ENCODE data around the gene CDH4.

The CDH4 gene

DNA sequence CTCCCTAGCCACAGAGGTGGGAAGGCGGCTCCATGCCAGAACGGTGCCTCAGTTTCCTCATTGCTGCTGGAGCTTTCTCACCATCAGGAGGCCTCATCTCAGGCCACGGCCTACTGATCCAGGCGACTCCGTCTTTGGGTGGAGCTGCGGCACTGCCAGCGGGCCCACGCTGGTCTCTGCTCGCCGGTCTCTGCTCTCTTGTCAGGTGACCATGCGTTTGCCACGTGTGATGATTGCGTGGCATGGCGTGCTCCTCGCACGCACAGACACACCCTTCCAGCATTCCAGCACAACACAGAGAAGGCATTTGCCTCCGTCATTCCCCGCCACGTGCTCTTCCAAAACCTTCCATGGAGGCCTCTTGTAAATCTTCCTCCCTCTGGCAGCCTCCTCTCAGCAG, 271.1 kb downstream of the CDH4 start:
- FAIRE-seq (no peak), DNase-seq (ENCODE audit: insufficient read length, low spot score) (no peak)

DNA sequence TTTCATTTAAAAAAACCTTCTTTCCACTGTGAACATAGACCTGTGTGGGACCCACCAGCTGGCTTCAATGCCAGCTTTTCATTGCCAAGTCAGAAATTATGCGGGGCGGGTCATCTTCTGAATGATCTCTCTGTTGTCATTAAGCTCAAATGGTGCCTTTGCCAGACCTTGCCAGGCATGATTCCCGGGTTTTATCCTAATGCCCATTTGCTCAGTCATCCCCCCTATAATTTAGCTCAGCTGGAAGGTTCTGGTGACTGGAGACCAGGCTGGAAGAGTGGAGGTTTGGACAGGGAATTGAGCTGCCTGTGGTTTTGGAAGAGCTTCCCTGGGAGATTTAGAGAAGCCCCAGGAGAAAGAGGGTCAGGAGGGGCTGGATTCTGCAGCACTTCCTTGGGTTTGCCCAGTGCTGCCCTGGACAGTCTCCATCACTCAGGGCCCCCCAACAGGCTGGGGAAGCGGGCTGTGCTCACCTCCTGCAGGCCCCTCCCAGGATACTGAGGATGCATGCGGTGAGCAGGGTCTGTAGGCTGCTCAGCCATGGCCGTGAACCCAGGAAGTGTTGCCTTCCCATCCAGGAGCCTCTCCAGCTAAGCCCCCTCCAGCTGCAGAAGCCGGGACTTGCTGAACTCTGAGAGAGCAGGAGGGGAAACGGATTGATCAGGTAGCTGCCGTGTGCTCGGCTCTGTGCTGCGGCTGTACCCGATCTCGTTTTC, 273.0 kb downstream of the CDH4 start:
- FAIRE-seq: no peak

DNA sequence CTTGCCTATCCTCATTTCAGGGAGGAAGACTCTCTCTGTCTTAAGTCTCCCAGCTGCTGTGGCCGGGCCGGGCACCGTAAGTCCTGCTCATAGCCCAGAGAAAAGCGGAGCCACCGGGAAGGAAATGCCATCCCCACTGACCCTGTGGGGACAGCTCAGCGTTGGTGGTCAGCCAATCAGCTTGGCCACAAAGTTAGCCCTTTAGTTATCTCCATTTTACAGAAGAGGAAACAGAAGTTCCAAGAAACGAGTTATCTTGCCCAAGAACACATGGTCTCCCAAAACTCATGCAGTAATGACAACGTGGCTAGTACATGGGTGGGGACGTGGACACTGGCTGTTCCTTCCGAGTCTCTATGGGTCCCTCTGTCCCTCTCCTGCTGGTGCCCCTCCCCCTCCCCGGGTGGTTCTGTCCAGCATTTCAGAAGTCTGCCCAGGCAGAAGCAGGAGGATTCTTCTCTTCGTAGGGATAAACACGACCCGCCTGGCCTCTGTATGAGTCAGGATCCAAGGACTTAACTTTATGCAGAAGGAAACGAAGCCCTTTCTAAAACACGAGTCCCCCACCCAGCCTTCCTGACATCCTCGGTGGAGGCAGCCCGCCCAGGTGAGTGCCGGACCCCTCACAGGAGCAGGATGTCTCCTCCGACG, 273.8 kb downstream of the CDH4 start:
- FAIRE-seq (no peak), DNase-seq (ENCODE audit: insufficient read length, low spot score) (no peak)

More for the DNA sequence above, 273.0 kb downstream of the CDH4 start:
- no peak for DNase-seq (ENCODE audit: insufficient read length, low spot score)

DNA sequence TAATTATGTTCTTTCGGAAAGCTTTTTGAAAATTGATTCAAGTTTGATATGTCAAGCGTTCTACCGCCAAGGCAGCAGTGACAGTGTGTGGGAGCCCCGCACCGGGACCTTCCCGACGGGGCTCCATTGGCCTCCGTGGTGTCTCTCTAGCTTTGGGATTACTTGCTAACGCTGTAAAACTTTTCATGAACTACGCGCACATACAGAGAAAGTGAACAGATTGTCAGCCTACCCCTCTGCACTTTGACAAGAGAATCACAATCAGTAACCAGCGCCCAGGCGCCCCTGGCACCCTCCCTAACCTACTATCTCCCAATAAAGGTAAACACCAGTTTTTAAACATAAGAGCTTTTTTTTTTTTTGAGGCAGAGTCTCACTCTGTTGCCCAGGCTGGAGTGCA, 274.8 kb downstream of the CDH4 start:
- no peak for FAIRE-seq
- no peak for DNase-seq (ENCODE audit: insufficient read length, low spot score)

DNA sequence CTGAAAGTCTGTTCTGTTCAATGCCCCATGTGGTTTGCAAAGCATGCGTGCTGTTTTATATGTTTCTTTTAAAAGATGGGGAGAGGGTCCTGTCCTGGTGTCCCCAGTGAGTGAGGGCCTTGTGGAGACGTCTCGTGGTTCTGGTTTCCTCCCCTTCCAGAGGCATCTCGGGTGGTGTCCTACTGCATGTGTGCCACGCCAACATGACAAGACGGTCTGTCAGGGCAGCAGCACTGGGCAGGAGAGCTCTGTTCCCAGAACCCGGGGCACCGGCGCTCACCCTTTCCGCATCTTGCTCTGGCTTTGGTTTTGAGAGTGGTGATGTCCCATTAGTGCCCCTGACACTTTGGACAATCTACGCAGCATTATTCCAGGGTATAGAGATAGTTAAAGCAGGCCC, 275.6 kb downstream of the CDH4 start:
- FAIRE-seq (no peak), DNase-seq (ENCODE audit: insufficient read length, low spot score) (no peak)

DNA sequence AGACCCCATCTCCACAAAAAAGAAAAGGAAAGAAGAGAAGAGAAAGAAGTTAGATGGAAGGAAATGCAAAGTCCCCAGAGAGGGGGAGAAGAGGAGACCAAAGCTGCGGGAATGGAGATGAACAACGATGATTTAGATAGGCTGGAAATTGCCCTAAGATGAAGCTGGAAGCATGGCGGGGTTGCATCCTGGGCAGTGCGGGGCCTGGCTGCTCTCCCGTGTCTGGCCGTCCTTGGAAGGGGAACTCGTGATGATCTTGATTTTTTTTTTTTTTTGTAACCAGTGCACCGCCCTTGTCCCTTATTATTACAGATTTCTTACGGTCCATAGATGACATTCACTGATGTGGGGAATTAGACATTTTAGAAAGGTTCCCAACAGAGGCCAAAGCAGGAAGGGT, 276.5 kb downstream of the CDH4 start:
- FAIRE-seq (no peak), DNase-seq (ENCODE audit: insufficient read length, low spot score) (no peak)

DNA sequence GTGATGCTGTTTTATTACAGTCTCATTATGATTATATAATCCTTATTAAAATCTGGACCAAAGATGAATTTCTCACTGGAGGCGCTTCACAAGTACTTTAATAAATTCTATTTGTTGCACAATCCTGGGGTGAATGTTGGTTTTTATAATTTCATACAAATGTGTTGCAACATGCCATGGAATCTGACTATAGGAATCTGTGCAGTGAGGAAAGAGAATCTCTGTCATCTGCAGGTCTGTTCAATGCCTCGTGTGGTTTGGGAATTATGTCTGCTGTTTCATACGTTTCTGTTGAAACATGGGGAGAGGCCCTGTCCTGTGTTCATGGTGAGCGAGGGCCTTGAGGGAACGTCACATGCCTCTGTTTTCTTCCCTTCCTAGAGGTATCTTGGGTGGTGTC, 277.3 kb downstream of the CDH4 start:
- FAIRE-seq (no peak), DNase-seq (ENCODE audit: insufficient read length, low spot score) (no peak)

DNA sequence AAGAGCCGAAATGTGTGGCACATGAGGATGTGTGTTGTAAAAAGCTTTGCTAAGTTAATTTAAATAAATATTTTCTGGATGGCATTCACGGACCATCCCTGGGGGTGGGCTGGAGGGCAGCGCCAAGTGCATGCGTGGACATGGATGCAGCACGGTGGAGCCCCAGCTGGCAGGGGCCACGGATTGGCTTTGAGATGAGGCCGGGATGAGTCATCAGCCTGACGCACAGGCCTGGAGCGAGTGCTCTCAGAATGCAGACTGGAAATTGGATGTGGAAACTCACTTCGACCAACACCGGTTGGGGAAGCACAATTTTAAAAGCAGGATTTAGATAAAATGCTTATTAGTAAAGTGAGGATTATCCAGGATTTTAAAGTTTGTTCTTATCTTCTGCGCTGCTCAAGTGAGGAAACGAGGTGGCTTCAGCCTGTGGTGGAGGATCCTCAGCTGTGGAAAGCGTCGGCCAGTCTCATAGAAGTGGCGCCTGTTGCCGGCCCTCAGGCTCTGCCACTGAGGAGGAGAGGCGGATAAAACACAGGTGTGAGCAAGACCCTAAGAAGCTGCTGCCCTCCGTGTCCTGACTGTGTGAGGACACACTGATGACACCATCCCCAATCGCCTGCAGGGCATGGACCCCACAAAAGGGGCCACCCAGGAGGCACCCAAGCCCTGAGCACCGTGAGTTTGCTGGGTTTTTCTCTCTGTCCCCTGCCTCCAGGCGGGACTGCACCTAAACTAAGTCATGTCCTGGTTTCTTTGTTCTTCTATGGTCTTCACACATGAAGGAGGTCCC, 279.7 kb downstream of the CDH4 start:
- DNase-seq (ENCODE audit: insufficient read length, low spot score) (no peak), FAIRE-seq (no peak)

DNA sequence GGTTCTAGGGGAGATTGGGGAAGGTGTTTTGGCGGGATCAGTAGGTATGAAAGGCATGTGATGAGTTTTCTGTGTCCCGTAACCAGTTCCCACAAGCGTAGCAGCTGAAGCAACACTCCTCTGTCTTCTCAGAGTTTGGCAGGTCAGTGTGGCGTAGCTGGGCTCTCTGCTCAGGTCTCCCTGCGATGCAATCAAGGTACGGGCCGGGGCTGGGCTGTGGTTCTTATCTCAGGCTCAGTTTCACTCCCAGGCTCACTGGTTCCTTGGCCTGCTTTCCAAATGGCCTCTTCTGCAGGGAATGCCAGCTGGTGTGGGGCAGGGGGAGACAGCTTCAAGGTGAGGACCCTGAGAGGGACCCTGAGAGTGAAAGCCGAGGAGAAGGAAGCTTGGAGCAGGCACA, 280.7 kb downstream of the CDH4 start:
- FAIRE-seq (no peak), DNase-seq (ENCODE audit: insufficient read length, low spot score) (no peak)

DNA sequence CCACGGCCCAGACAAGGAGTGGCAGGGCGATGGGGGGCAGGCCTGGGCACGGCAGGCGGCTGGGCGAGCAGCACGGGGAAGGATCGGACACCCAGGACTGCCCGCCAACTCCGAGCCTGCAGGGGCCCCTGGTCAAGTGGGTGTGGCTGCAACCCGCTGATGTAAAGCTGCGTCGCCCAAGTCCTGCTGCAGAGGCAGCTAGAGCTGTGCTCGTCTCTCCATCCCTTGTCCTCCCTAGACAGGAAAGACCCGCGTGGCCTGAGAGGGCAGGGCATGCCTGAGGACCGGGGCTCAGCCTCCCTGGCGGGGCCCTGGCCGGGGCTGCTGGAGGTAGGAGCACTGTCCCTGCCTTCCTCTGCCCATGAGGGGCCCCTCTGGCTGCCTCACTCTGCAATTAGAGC, 281.2 kb downstream of the CDH4 start:
- DNase-seq (ENCODE audit: insufficient read length, low spot score) (no peak), FAIRE-seq (no peak)

DNA sequence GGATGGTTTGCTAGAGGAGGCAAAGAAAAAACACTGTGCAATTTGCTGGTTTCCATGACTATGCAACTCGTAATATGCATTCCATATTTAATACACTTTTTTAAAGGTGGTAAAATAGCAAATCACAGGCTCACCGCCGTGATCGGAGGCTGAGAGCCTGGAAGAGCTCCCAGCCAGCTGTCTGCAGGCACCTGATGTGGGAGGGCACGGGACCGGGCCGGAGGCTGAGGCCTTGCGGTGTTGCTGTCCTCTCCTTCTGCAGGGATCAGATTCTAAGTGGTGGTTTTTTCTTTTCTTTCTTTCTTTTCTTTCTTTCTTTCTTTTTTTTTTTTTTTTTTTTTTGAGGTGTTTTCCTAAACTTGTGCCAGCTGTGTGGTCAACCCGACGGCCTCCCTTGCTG, 282.3 kb downstream of the CDH4 start:
- FAIRE-seq (no peak), DNase-seq (ENCODE audit: insufficient read length, low spot score) (no peak)

DNA sequence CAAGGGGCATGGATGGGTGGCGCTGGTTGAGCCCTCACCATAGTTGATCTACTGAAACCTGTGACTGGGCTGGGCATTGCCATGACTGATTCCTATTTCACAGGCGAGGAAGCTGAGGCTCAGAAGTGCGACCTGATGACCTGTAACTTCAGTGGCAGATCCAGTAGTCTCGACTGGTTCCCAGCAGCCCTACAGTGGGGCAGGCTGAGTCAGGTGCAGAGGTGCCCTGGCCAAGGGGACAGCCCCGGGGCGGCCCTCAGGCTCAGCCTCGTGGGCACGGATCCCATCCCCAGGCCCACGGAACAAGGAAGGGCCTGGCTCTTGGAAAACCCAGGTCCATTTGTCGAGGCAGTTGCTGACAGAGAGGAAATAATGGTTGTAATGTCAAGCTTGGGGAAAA, 283.0 kb downstream of the CDH4 start:
- FAIRE-seq: no peak
- no peak for DNase-seq (ENCODE audit: insufficient read length, low spot score)

DNA sequence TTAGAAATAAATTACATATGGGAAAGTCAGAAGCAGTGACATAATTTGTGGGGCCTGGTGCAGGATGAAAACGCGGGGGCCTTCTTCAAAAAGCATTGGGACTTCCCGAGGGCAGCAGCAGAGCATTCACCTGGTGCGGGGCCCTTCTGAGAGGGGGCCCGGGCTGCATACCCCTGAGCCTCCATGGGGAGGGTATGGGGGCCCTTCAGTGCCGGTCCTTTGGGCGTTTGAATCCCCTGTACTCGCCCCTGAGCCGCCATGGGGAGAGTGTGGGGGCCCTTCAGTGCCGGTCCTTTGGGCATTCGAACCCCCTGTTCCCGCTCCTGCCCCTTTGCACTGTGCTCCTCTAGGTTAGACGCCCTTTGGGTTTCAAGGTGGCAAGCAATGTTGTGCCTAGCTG, 283.5 kb downstream of the CDH4 start:
- FAIRE-seq: no peak
- no peak for DNase-seq (ENCODE audit: insufficient read length, low spot score)

DNA sequence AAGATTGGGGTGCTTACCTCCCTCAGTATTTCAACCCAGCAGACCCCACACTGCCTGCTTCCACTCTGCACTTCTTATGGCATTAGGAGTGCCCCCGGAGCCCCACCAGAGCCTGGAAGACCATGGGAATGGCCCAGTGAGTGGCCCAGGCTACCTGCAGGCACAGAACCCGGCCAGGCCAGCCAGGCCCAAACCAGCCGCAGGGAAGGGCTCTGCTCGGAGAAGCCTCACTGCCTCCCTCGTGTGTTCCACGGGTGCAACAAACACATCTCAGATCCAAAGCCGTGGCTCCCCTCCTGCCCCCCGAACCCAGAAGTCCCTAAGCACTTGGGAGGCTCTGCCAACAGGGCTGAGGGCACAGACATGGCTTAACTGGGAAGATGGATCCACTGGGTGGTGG, 283.9 kb downstream of the CDH4 start:
- FAIRE-seq: no peak

DNA sequence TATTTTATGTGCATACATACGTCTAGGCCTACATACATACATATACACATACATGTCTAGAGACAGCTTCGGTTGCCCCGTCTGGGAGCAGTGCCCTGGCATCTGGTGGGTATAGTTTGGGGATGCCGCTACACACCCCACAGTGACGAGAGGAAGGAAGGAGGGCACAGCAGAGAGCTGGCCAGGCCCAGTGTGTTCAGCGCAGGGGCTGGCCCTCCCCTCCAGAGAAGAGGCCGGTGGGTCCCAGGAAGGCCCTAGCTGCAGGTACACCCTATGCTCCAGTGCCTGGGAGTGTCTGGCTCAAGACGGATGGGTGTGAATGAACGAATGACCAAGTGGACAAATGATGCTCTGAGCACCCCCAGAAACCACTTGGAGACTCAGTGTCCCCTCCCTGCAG, 284.6 kb downstream of the CDH4 start:
- FAIRE-seq (no peak), DNase-seq (ENCODE audit: insufficient read length, low spot score) (no peak)

More for the DNA sequence above, 283.9 kb downstream of the CDH4 start:
- DNase-seq (ENCODE audit: insufficient read length, low spot score): no peak

DNA sequence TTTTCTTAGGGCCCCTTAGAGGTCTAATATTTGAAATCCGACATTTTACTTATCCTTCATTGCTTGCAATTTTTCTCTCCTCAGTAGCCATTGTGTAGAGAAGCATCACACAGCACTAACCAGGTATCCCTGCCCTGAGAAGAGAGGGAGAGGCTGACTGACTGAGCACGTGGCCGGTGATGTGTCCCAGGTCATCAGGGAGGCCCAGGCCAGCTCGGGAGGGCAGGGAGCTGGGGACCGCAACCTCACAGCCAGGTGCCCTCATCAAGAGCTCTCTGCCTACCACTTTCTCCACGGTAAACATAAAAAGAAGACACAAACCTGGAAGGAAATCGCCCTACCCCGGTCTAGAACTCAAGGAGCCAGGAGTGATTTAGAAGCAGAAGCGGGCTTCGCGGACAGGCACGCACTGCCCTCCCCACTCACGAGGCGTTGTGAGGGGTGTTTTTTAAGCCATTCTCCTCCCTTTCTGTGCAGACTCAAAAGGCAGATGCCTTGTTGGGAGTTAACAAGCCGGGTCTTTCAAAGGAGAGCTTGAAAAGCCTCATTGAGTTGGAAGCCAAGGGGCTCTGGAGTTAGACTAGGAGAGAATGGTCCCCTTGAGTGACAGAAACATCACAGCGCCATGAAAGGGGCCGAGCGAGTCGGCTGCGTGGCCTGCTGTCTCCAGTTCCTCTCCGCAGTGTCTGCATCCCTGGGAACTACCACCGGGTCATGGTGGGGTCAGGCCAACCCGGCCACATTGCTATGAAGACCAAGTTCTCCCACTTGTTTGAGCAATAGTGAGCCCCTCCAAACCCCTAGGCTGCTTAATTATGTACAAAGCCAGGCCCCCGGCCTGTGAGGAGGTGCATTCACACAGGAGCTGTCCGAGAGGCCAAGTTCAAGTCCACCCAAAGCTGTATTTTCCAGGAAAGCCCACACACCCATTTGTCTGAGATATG, 285.4 kb downstream of the CDH4 start:
- DNase-seq (ENCODE audit: insufficient read length, low spot score) (no peak), FAIRE-seq (no peak)

DNA sequence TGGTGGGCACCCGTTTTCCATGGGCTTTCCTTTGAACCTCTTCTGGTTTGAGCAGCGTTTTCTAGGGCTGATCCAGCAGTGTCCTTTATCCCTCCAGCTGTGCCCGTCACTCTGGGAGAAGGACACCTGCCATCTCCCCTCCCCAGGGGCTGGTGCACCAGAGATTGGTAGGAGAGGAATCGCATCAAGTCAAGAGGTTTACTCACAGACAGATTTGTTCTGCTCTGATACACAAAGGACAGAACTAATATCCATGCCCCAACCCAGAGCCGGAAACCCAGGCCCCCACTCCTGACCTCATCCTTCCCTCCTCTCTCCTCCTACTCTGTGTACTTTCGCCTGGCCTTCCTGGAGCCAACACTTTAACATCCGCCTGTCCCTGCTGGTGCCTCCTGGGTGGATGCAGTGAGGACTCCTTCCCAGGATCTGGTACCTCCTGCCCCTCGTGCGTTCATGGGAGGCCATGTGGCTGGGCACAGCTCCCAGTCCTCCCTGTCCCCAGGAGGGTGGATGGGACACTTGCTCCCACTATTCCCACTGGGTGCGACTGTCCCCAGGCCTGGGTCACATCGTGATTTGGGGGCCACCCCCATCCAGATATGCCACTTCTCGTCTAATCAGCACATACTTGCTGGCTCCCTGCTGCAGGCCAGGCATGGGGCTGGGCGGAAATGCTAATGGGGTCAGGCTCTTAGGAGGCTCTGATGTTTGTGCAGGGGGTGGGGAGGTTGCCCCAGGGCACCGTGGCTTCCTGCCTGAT, 286.3 kb downstream of the CDH4 start:
- FAIRE-seq (no peak), DNase-seq (ENCODE audit: insufficient read length, low spot score) (no peak)

DNA sequence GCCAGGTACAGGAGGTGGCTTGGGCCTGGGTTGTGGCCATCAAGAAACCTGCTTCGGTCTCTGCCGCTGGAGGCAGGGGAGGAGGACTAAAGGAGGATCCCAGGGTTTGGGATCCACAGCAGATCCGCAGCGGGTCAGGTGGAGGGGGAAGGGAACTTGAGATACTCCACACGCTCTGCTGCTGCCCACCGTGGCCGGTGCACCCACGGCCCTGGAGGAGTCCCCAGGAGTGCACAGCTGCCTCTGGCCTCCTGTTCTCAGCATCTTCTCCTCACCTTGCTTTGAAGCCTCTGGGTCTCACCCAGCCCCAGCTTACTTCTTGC, 286.8 kb downstream of the CDH4 start:
- DNase-seq (ENCODE audit: insufficient read length, low spot score): no peak
- no peak for FAIRE-seq

DNA sequence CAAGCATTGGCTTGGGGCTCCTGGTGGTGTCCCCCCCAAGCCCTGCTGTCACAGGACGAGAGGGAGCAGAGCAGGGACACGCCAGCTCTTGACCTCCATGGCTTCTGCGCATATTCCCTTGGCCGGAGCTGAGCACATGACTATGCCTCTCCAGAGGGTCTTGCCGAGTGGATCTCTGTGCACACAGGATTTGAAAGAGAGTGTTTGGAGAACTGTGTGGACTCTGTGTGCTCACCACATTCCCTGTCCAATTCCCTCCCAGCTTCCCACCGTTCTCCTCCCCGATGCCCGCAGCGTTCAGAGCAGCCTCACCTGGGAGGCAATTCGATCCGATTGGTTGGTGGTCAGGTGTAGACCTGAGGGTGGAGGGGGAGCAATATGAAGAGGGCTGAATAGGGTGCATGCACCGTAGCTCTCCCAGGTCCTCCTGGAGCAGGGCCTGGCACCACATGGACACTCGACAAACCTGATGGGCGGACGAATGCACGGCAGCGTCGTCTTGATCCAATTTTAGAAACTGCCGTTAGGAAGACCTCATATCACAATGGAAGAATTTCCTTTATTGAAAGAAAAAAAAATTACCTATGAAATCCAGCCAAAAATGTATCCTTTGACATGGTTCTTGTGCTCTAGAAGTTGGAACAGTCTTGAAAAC, 287.8 kb downstream of the CDH4 start:
- FAIRE-seq: no peak

DNA sequence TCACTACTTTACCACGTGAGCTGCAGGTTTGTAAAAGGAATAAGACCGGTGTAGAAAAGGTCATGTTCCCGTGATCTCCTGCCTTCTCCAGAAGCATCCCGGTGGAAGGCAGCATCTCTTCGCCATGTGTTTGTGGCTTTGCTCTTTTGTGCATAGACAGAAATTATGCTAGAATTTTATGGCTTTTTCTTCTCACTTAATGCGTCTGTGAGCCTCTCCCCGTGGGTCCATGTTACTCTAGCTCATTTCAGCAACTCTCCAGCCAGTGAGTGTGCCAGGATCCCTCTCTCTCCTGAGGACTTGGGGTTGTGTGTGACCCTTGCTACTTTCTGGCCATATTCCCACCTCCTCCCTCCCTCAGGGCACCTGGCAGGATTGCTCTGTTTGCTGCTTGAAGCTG, 289.5 kb downstream of the CDH4 start:
- FAIRE-seq: no peak
- DNase-seq (ENCODE audit: insufficient read length, low spot score): no peak

More for the DNA sequence above, 287.8 kb downstream of the CDH4 start:
- DNase-seq (ENCODE audit: insufficient read length, low spot score): no peak

All from GM19239 (cell line).